CD8-positive, alpha-beta memory T cell (primary cell): Measurements from ENCODE around the gene ATP9A. TPM values are rescaled to one million over a fixed set of nuclear protein-coding genes. Genes with fewer than 3 reads are reported as not detected.

Experiments
- CTCF ChIA-PET: fragments of 350-600 bp; sonication (Branson Sonifier 250); formaldehyde crosslinking; loops from one replicate; lab custom pipeline; 2021; ENCODE audit warnings: antibody characterized with exemption; lab: Charles Lee
- POLR2A ChIA-PET: fragments of 350-600 bp; sonication (Branson Sonifier 250); formaldehyde crosslinking; loops from one replicate; lab custom pipeline; 2021; ENCODE audit warnings: antibody characterized with exemption; lab: Charles Lee
- DNase-seq, 5 donors: peaks; one replicate each; pipeline versions ENCODE4 v3.0.0 to v3.0.0-alpha.2; 2020 to 2022; ENCODE audit warnings: mixed read lengths in 1 of 5
- H3K27ac ChIP-seq: one replicate; pipeline ENCODE4 v1.7.0; 2013; ENCODE audit warnings: low read depth, mild to moderate bottlenecking, low read length, moderate library complexity
- H3K27me3 ChIP-seq: 2 replicates; pipeline ENCODE4 v1.7.0; 2013; ENCODE audit warnings: low read length, mild to moderate bottlenecking; ENCODE audit not compliant: insufficient read depth, poor library complexity, severe bottlenecking
- H3K36me3 ChIP-seq: 2 replicates; pipeline ENCODE4 v1.7.0; 2013; ENCODE audit warnings: mild to moderate bottlenecking, low read length, moderate library complexity; ENCODE audit not compliant: insufficient read depth
- H3K4me1 ChIP-seq: 2 replicates; pipeline ENCODE4 v1.7.0; 2013; ENCODE audit warnings: mild to moderate bottlenecking, low read length, moderate library complexity; ENCODE audit not compliant: insufficient read depth
- H3K4me3 ChIP-seq: 2 replicates; pipeline ENCODE4 v1.7.0; 2013; ENCODE audit warnings: mild to moderate bottlenecking, low read length
- H3K9me3 ChIP-seq: 2 replicates; pipeline ENCODE4 v1.7.0; 2013; ENCODE audit warnings: mild to moderate bottlenecking, low read length
- H3K27ac Mint-ChIP-seq, 8 donors: one replicate each; pipeline ENCODE4 v1.8.0; 2020 to 2021; ENCODE audit warnings: mixed read lengths in 8 of 8, mild to moderate bottlenecking in 6 of 8, inconsistent platforms in 3 of 8, moderate library complexity in 3 of 8
- H3K27me3 Mint-ChIP-seq, 2 donors: one replicate each; pipeline ENCODE4 v1.8.0; 2020 to 2021; ENCODE audit warnings: mixed read lengths in 2 of 2, mild to moderate bottlenecking in 1 of 2, moderate library complexity in 1 of 2
- H3K36me3 Mint-ChIP-seq, 3 donors: one replicate each; pipeline ENCODE4 v1.8.0; 2020 to 2021; ENCODE audit warnings: mixed read lengths in 3 of 3, inconsistent platforms in 1 of 3, mild to moderate bottlenecking in 1 of 3
- H3K4me1 Mint-ChIP-seq, 3 donors: one replicate each; pipeline ENCODE4 v1.8.0; 2020 to 2021; ENCODE audit warnings: mixed read lengths in 3 of 3, inconsistent platforms in 1 of 3, mild to moderate bottlenecking in 1 of 3
- H3K4me3 Mint-ChIP-seq, 7 donors: one replicate each; pipeline ENCODE4 v1.8.0; 2020 to 2021; ENCODE audit warnings: mixed read lengths in 7 of 7, mild to moderate bottlenecking in 6 of 7, moderate library complexity in 4 of 7, inconsistent platforms in 2 of 7
- H3K9me3 Mint-ChIP-seq, 5 donors: one replicate each; pipeline ENCODE4 v1.8.0; 2020 to 2022; ENCODE audit warnings: mixed read lengths in 5 of 5, mild to moderate bottlenecking in 3 of 5, moderate library complexity in 2 of 5, inconsistent platforms in 1 of 5
- polyA plus RNA-seq: library from polyadenylated mRNA; unstranded; fragments of 300-500 nt; fragmentation: Illumina TruSeq; gene quantifications from one replicate; pipeline ENCODE4 v1.2.3, GENCODE V29; 2021
- total RNA-seq, 2 experiments: library from RNA; stranded (reverse); gene quantifications; one replicate each; pipeline ENCODE4 v1.2.3, GENCODE V29; 2021

The ATP9A gene
- total and polyA plus RNA-seq, 3 experiments from 2014 or later = 0.46 to 2.3 (median 2.0) TPM

DNA sequence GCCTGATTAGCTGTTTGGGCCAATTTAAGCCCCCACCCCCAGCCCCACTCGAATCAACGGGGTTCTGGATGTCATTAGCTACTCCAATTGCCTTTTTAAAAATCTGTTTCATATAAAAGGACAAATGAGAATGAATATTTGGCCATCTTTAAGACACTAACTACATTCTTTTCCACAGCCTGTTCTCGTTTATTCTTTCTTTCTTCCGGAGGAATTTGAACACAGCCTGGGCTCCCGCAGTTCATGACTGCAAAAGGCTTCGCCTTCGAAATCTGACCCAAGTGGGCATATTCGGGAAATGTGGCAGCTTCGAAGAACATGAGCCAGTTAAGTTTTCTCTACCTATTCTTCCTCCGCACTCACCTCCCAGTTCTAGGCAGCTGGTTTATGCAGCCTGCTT lies 176.3 kb downstream of the ATP9A start:
- Histone ChIP-seq H3K4me1 (peaks cover 10% of the 10 kb centered on the region), H3K36me3 (no peaks in the 10 kb centered on the region), H3K9me3 (no peaks in the 10 kb centered on the region), H3K4me3 (no peak overlapping the region), H3K27ac (no peak overlapping the region), H3K27me3 (no peaks in the 10 kb centered on the region)
- ChIA-PET POLR2A (no interaction called here), CTCF (interaction anchor here (0.7 kb wide), 1 partner anchor 206 kb away, joined by 3 read pairs; no protein-coding TSS in a partner anchor)
- no peak overlapping the region for H3K4me3 Mint-ChIP-seq
- H3K4me1 Mint-ChIP-seq = peaks cover 17 to 30% (median 29%) of the 10 kb centered on the region in 3 donors
- no peaks in the 10 kb centered on the region for H3K9me3 Mint-ChIP-seq
- no peaks in the 10 kb centered on the region for H3K36me3 Mint-ChIP-seq
- DNase-seq = no peak
- no peaks in the 10 kb centered on the region for H3K27me3 Mint-ChIP-seq
- H3K27ac Mint-ChIP-seq = no peak overlapping the region

DNA sequence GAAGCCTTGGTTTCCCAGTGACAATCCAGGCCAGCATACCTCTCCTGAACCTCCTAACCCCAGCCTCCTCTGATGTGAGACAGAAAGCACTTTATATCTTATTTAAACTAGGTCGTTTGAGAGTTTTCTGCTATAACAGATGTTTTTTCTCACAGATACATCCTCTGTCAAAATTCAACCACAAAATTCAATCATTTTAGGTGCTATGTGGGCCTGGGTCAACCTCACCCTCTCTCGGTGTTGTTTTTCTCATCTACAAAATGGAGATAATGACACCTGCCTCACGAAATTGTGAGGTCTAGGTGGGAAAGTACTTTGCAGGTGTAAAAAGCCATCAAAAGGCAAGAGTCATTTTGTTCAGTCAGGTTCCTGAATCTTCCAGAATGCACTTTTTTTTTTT lies 179.4 kb downstream of the ATP9A start:
- H3K4me3 Mint-ChIP-seq = peak overlapping the region in 4 of 7 donors; percentile 1 to 41 (median 28)
- Histone ChIP-seq H3K4me3 (no peak overlapping the region), H3K27me3 (no peaks in the 10 kb centered on the region), H3K9me3 (no peaks in the 10 kb centered on the region), H3K4me1 (peaks cover 6% of the 10 kb centered on the region), H3K36me3 (no peaks in the 10 kb centered on the region), H3K27ac (no peak overlapping the region)
- H3K4me1 Mint-ChIP-seq = peaks cover 12 to 20% (median 18%) of the 10 kb centered on the region in 3 donors
- peak in 1 of 5 donors; percentile 37 for DNase-seq
- H3K27ac Mint-ChIP-seq = peak overlapping the region; percentile 53 to 91 (median 80)
- peaks cover 0 to 2% of the 10 kb centered on the region in 2 donors for H3K27me3 Mint-ChIP-seq
- no peaks in the 10 kb centered on the region for H3K9me3 Mint-ChIP-seq
- POLR2A ChIA-PET = no interaction called here
- H3K36me3 Mint-ChIP-seq = no peaks in the 10 kb centered on the region
- CTCF ChIA-PET = no interaction called here

DNA sequence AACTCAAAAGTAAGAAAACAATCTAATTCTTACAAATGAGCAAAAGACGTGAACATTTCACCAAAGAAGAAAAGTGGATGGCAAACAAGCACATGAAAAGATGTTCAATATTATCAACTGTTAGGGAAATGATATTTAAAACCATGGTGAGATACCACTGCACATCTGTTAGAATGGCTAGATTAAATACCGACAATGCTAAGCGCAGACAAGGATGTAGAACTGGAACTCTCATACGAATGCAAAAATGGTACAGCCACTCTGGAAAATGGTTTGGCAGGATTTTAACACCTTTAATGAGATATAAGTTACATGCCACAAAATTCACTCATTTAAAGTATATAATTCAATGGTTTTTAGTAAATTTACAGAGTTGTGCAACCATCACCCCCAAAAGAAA lies 181.0 kb downstream of the ATP9A start:
- Mint-ChIP-seq H3K36me3 (no peaks in the 10 kb centered on the region), H3K4me1 (peaks cover 12 to 21% (median 15%) of the 10 kb centered on the region in 3 donors), H3K27ac (no peak overlapping the region), H3K27me3 (peaks cover 0 to 2% of the 10 kb centered on the region in 2 donors), H3K4me3 (no peak overlapping the region), H3K9me3 (no peaks in the 10 kb centered on the region)
- H3K27me3 ChIP-seq = no peaks in the 10 kb centered on the region
- no peak overlapping the region for H3K4me3 ChIP-seq
- no peak overlapping the region for H3K27ac ChIP-seq
- peaks cover 6% of the 10 kb centered on the region for H3K4me1 ChIP-seq
- no peaks in the 10 kb centered on the region for H3K9me3 ChIP-seq
- no peak for DNase-seq
- H3K36me3 ChIP-seq = no peaks in the 10 kb centered on the region
- ChIA-PET CTCF (interaction anchor here (1.1 kb wide), 1 partner anchor 14 kb away, joined by 3 read pairs; no protein-coding TSS in a partner anchor), POLR2A (no interaction called here)

DNA sequence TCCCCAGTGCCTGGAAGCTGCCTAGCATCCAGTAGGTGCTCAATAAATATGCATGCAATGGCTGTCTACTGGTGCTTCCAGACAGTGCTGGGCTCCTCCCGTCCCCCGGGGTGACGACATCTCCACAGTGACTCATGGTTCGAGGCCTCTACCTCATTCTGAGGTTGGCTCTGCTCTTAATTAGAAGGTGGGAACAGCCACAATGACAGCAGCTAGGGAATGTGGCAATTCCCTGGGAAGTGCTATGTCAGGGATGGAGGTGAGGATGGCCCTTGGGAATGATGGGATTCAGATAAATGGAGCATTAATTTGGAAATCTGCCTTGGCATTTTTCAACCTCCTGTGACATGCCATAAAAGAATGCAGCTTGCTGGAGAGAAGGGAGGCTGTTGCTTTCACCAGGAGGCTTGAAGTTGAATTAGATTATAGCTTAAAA lies 182.2 kb downstream of the ATP9A start:
- ChIA-PET CTCF (interaction anchor here (0.8 to 1.8 kb wide), 2 partner anchors 9 to 113 kb away, joined by 3 to 5 read pairs; no protein-coding TSS in a partner anchor), POLR2A (no interaction called here)
- no peaks in the 10 kb centered on the region for H3K36me3 ChIP-seq
- Mint-ChIP-seq H3K27me3 (peaks cover 0 to 2% of the 10 kb centered on the region in 2 donors), H3K4me3 (no peak overlapping the region), H3K27ac (no peak overlapping the region), H3K36me3 (no peaks in the 10 kb centered on the region), H3K4me1 (peaks cover 12 to 23% (median 15%) of the 10 kb centered on the region in 3 donors), H3K9me3 (no peaks in the 10 kb centered on the region)
- no peaks in the 10 kb centered on the region for H3K9me3 ChIP-seq
- H3K4me3 ChIP-seq = no peak overlapping the region
- no peaks in the 10 kb centered on the region for H3K27me3 ChIP-seq
- DNase-seq = no peak
- no peak overlapping the region for H3K27ac ChIP-seq
- peaks cover 6% of the 10 kb centered on the region for H3K4me1 ChIP-seq

DNA sequence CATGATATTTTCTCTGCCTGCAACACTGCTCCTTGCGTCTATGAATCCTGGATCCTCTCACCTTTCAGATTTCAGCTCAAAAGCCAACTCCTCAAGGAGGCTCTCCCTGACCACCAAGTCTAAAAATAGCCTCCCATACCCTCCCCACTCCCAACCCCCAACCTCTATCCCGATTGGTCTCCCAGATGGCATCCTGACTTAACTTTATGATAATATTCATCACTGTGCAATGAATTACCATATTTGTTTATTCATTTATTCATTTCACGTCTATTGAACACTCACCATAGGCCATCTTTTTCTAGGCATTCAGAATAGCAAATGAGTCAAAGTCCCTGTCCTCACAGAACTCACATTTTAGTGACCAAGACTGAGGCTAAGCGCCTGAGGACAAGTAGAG lies 183.0 kb downstream of the ATP9A start:
- no peak overlapping the region for H3K27ac ChIP-seq
- peaks cover 6% of the 10 kb centered on the region for H3K4me1 ChIP-seq
- Mint-ChIP-seq H3K9me3 (no peaks in the 10 kb centered on the region), H3K4me3 (no peak overlapping the region), H3K27me3 (peaks cover 0 to 2% of the 10 kb centered on the region in 2 donors), H3K27ac (peak overlapping the region in 1 of 8 donors; percentile 80), H3K36me3 (no peaks in the 10 kb centered on the region), H3K4me1 (peaks cover 12 to 23% (median 15%) of the 10 kb centered on the region in 3 donors)
- H3K4me3 ChIP-seq = no peak overlapping the region
- no peaks in the 10 kb centered on the region for H3K27me3 ChIP-seq
- no peaks in the 10 kb centered on the region for H3K9me3 ChIP-seq
- ChIA-PET CTCF (interaction anchor here (0.7 to 1.8 kb wide), 3 partner anchors 9 to 199 kb away, joined by 3 to 5 read pairs (median 3); no protein-coding TSS in a partner anchor), POLR2A (no interaction called here)
- no peaks in the 10 kb centered on the region for H3K36me3 ChIP-seq
- DNase-seq = no peak

DNA sequence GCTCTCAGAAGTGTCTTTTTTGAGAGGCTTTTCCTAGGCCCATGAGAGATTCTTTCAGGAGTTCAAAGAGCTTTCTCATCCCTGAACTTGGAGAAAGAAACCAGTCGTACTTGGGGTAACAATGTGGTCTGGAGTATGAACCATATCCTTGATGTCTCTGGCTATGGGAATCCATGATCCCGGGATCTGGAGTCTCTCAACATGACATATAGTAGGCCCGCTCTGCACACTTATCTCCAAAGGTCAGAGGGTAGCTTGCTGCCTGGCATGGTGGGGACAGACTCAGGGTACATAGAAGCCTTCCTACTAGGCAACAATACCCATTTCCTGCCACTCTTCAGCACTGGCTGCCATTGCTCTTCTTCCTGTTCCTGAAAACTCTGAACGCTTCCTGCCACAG lies 183.5 kb downstream of the ATP9A start:
- Histone ChIP-seq H3K27ac (no peak overlapping the region), H3K27me3 (no peaks in the 10 kb centered on the region), H3K9me3 (no peaks in the 10 kb centered on the region), H3K4me1 (peaks cover 6% of the 10 kb centered on the region), H3K36me3 (no peaks in the 10 kb centered on the region), H3K4me3 (no peak overlapping the region)
- peak overlapping the region in 1 of 8 donors; percentile 80 for H3K27ac Mint-ChIP-seq
- peaks cover 12 to 23% (median 15%) of the 10 kb centered on the region in 3 donors for H3K4me1 Mint-ChIP-seq
- H3K27me3 Mint-ChIP-seq = peaks cover 0 to 3% of the 10 kb centered on the region in 2 donors
- no peaks in the 10 kb centered on the region for H3K9me3 Mint-ChIP-seq
- ChIA-PET POLR2A (no interaction called here), CTCF (interaction anchor here (0.7 to 1.8 kb wide), 3 partner anchors 10 to 199 kb away, joined by 3 to 5 read pairs (median 4); no protein-coding TSS in a partner anchor)
- H3K36me3 Mint-ChIP-seq = no peaks in the 10 kb centered on the region
- H3K4me3 Mint-ChIP-seq = no peak overlapping the region
- no peak for DNase-seq

DNA sequence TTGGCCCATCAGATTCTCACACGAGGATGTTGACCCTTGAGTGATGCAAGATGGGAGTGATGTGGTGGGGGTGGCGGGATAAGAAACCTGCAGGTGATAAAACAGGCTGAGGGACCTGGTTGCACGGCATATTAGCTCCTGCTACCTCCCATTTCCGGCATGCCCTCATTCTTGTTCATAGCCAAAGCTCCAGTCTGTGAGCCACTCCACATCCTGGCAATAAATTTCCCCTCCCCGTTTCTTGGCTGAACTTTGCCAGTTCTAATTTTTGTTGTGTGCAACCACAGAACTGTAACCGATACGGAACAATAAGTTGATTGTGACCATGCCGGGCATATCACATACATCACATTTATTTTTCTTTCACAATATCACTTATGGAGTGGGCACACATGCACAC lies 184.1 kb downstream of the ATP9A start:
- Histone ChIP-seq H3K27me3 (no peaks in the 10 kb centered on the region), H3K4me1 (peaks cover 6% of the 10 kb centered on the region), H3K36me3 (no peaks in the 10 kb centered on the region), H3K9me3 (no peaks in the 10 kb centered on the region), H3K27ac (no peak overlapping the region), H3K4me3 (no peak overlapping the region)
- Mint-ChIP-seq H3K27me3 (peaks cover 0 to 3% of the 10 kb centered on the region in 2 donors), H3K9me3 (no peaks in the 10 kb centered on the region), H3K36me3 (no peaks in the 10 kb centered on the region), H3K4me1 (peaks cover 12 to 23% (median 15%) of the 10 kb centered on the region in 3 donors), H3K27ac (no peak overlapping the region), H3K4me3 (no peak overlapping the region)
- no peak for DNase-seq
- POLR2A ChIA-PET = no interaction called here
- CTCF ChIA-PET = interaction anchor here (1.5 kb wide), 1 partner anchor 161 kb away, joined by 4 read pairs; no protein-coding TSS in a partner anchor

DNA sequence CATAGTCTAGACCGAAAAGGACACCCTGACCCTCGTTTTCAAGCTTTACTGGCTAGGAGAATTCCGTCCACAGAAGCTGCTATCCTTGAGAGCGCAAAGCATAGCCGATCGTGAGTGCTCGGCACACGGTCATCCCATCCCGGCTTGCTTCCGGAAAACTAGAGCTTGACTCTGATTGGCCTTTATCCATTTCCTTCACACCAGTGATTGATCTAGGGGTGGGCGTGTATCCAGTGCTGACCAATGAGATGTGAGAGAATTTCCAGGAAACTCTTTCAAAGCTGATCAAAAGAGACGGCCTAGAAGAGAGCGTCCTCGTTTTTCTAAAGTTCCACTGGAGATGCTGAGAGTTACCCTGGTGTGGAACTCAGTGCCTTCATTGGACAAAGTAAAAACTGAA lies 184.7 kb downstream of the ATP9A start:
- DNase-seq = no peak
- peaks cover 0 to 3% of the 10 kb centered on the region in 2 donors for H3K27me3 Mint-ChIP-seq
- H3K36me3 ChIP-seq = no peaks in the 10 kb centered on the region
- H3K4me3 Mint-ChIP-seq = no peak overlapping the region
- H3K27me3 ChIP-seq = no peaks in the 10 kb centered on the region
- ChIA-PET POLR2A (no interaction called here), CTCF (interaction anchor here (1.1 to 1.5 kb wide), 2 partner anchors 11 to 160 kb away, joined by 4 to 7 read pairs; no protein-coding TSS in a partner anchor)
- no peaks in the 10 kb centered on the region for H3K9me3 Mint-ChIP-seq
- H3K27ac ChIP-seq = no peak overlapping the region
- no peak overlapping the region for H3K27ac Mint-ChIP-seq
- no peaks in the 10 kb centered on the region for H3K36me3 Mint-ChIP-seq
- H3K4me1 Mint-ChIP-seq = peaks cover 10 to 18% (median 11%) of the 10 kb centered on the region in 3 donors
- peaks cover 6% of the 10 kb centered on the region for H3K4me1 ChIP-seq
- no peak overlapping the region for H3K4me3 ChIP-seq
- H3K9me3 ChIP-seq = no peaks in the 10 kb centered on the region
